ENCODE data around the gene GOSR2. TPM values are rescaled to one million over a fixed set of nuclear protein-coding genes. Genes with fewer than 3 reads are reported as not detected.
A peak's percentile ranks its signal among the peaks of the same experiment; 100 is the strongest.

The GOSR2 gene
- total and polyA plus RNA-seq, 9 of the 15 experiments (the other 6 are each of a cell fraction or from before 2014, with no cell fraction given) = 32.7 to 96.3 (median 48.9) TPM

DNA sequence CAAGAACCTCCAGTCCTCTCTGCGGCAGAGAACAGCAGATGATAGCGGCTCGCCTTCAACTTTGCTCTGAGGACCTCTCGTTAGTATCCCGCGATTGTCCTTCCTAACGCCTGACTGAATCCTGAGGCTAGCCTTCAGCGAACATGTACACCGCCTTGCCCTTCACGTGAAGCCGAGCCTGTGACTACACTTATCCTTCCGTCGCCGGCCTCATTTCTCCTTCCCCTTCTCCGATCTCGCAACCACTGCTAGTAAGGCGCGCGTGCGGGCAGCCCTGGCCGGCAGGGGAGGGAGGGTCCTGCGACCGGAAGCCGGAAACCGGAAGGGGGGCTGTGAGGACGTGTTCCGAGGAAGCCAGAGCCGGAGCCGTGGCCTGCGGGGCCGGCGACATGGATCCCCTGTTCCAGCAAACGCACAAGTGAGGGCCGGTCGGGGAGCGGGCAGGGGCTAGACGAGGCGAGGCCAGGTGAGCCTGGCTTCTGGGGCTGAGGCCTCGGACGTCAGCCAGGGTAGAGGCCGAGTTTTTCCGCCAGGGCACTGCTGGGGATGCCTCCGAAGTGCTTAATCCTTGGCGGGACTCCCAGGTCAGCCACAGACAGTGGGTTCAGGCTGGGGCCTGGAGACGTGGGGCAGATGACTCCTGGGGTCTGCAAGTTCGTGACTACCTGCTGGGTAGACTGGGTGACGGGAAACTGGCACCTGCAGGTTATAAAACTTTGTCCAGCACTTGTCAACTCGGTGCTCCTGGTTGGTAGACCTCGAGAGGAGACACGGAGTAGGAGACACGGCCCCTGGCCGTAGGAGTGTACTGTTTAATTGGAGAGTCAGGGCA lies at the start of gene GOSR2 (continued):
- TF ChIP-seq, protein P1, sequence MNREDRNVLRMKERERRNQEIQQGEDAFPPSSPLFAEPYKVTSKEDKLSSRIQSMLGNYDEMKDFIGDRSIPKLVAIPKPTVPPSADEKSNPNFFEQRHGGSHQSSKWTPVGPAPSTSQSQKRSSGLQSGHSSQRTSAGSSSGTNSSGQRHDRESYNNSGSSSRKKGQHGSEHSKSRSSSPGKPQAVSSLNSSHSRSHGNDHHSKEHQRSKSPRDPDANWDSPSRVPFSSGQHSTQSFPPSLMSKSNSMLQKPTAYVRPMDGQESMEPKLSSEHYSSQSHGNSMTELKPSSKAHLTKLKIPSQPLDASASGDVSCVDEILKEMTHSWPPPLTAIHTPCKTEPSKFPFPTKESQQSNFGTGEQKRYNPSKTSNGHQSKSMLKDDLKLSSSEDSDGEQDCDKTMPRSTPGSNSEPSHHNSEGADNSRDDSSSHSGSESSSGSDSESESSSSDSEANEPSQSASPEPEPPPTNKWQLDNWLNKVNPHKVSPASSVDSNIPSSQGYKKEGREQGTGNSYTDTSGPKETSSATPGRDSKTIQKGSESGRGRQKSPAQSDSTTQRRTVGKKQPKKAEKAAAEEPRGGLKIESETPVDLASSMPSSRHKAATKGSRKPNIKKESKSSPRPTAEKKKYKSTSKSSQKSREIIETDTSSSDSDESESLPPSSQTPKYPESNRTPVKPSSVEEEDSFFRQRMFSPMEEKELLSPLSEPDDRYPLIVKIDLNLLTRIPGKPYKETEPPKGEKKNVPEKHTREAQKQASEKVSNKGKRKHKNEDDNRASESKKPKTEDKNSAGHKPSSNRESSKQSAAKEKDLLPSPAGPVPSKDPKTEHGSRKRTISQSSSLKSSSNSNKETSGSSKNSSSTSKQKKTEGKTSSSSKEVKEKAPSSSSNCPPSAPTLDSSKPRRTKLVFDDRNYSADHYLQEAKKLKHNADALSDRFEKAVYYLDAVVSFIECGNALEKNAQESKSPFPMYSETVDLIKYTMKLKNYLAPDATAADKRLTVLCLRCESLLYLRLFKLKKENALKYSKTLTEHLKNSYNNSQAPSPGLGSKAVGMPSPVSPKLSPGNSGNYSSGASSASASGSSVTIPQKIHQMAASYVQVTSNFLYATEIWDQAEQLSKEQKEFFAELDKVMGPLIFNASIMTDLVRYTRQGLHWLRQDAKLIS (CRISPR knock-in tag; IDR thresholded peaks at IDR 0.05) = peak; percentile 43; the same call in 1 of the 2 replicates
- TF ChIP-seq SIX5 (IDR thresholded peaks at IDR 0.05; ENCODE audit: borderline replicate concordance in 1 of 2, insufficient read depth in 1 of 2, low read depth in 1 of 2, low read length in 2 of 2) (no peak), ADNP (tag; IDR thresholded peaks at IDR 0.05) (no peak), ZKSCAN8 (CRISPR knock-in tag; IDR thresholded peaks at IDR 0.05) (no peak), HMGN3 (IDR thresholded peaks at IDR 0.05; ENCODE audit: borderline replicate concordance, extremely low read depth, insufficient read length, low read depth, low read length) (no peak), YY1 (IDR thresholded peaks at IDR 0.05; ENCODE audit: borderline replicate concordance in 1 of 3, control insufficient read depth in 1 of 3, extremely low read depth in 1 of 3, insufficient read depth in 3 of 3, insufficient read length in 1 of 3, insufficient replicate concordance in 2 of 3, low read depth in 1 of 3, low read length in 2 of 3) (peak in 2 of 3 experiments; percentile 59 to 65), ZNF699 (CRISPR knock-in tag; IDR thresholded peaks at IDR 0.05; ENCODE audit: insufficient replicate concordance) (no peak), HMGXB4 (CRISPR knock-in tag; IDR thresholded peaks at IDR 0.05) (peak; percentile 59; the same call in 1 of the 2 replicates)
- TF ChIP-seq, protein P2, sequence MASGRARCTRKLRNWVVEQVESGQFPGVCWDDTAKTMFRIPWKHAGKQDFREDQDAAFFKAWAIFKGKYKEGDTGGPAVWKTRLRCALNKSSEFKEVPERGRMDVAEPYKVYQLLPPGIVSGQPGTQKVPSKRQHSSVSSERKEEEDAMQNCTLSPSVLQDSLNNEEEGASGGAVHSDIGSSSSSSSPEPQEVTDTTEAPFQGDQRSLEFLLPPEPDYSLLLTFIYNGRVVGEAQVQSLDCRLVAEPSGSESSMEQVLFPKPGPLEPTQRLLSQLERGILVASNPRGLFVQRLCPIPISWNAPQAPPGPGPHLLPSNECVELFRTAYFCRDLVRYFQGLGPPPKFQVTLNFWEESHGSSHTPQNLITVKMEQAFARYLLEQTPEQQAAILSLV (tag; IDR thresholded peaks at IDR 0.05) = no peak
- TF ChIP-seq, protein P3, sequence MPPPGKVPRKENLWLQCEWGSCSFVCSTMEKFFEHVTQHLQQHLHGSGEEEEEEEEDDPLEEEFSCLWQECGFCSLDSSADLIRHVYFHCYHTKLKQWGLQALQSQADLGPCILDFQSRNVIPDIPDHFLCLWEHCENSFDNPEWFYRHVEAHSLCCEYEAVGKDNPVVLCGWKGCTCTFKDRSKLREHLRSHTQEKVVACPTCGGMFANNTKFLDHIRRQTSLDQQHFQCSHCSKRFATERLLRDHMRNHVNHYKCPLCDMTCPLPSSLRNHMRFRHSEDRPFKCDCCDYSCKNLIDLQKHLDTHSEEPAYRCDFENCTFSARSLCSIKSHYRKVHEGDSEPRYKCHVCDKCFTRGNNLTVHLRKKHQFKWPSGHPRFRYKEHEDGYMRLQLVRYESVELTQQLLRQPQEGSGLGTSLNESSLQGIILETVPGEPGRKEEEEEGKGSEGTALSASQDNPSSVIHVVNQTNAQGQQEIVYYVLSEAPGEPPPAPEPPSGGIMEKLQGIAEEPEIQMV (tag; conservative IDR thresholded peaks at IDR 0.05; ENCODE audit: low read depth) = no peak
- TF ChIP-seq, protein P4, sequence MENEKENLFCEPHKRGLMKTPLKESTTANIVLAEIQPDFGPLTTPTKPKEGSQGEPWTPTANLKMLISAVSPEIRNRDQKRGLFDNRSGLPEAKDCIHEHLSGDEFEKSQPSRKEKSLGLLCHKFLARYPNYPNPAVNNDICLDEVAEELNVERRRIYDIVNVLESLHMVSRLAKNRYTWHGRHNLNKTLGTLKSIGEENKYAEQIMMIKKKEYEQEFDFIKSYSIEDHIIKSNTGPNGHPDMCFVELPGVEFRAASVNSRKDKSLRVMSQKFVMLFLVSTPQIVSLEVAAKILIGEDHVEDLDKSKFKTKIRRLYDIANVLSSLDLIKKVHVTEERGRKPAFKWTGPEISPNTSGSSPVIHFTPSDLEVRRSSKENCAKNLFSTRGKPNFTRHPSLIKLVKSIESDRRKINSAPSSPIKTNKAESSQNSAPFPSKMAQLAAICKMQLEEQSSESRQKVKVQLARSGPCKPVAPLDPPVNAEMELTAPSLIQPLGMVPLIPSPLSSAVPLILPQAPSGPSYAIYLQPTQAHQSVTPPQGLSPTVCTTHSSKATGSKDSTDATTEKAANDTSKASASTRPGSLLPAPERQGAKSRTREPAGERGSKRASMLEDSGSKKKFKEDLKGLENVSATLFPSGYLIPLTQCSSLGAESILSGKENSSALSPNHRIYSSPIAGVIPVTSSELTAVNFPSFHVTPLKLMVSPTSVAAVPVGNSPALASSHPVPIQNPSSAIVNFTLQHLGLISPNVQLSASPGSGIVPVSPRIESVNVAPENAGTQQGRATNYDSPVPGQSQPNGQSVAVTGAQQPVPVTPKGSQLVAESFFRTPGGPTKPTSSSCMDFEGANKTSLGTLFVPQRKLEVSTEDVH (IDR thresholded peaks at IDR 0.05; ENCODE audit: low read depth, partially characterized antibody) = peak; percentile 94
